CD4-positive, CD25-positive, alpha-beta regulatory T cell (primary cell): ENCODE measurements around the gene TK2. TPM values are rescaled to one million over a fixed set of nuclear protein-coding genes. Genes with fewer than 3 reads are reported as not detected.

Experiments
- ATAC-seq, 2 donors: fragments of 150-1000 bp; cut with Tn5 transposase; one replicate each; pipeline ENCODE4 v1.10.0; 2021; ENCODE audit warnings: low read depth in 2 of 2, moderate number of reproducible peaks in 2 of 2, moderate library complexity in 1 of 2
- DNase-seq, 3 donors: peaks; one replicate each; pipeline versions ENCODE4 v3.0.0 to v3.0.0-alpha.2; 2012 to 2022; ENCODE audit warnings: mixed read lengths in 1 of 3
- H3K27ac ChIP-seq: one replicate; pipeline ENCODE4 v1.7.0; 2013; ENCODE audit warnings: mild to moderate bottlenecking, low read length; ENCODE audit not compliant: insufficient read depth, poor library complexity, severe bottlenecking
- H3K27me3 ChIP-seq: one replicate; pipeline ENCODE4 v1.7.0; 2013; ENCODE audit warnings: low read length; ENCODE audit not compliant: control insufficient read depth, insufficient read depth
- H3K36me3 ChIP-seq: one replicate; pipeline ENCODE4 v1.7.0; 2013; ENCODE audit warnings: mild to moderate bottlenecking, low read length, moderate library complexity; ENCODE audit not compliant: control insufficient read depth, insufficient read depth
- H3K4me1 ChIP-seq: 2 replicates; pipeline ENCODE4 v1.7.0; 2013; ENCODE audit warnings: mild to moderate bottlenecking, low read length; ENCODE audit not compliant: insufficient read depth, control insufficient read depth, poor library complexity, severe bottlenecking
- H3K4me3 ChIP-seq: one replicate; pipeline ENCODE4 v1.7.0; 2013; ENCODE audit warnings: low read depth, mild to moderate bottlenecking, low read length, moderate library complexity
- H3K9me3 ChIP-seq, 2 experiments: 1 replicate in 1 of 2; 2 replicates in 1 of 2; pipeline ENCODE4 v1.7.0; 2013; ENCODE audit warnings: low read length in 2 of 2, mild to moderate bottlenecking in 1 of 2, moderate library complexity in 1 of 2; ENCODE audit not compliant: control insufficient read depth in 2 of 2
- H3K27ac Mint-ChIP-seq, 3 donors: one replicate each; pipeline ENCODE4 v1.8.0; 2020 to 2022; ENCODE audit warnings: mild to moderate bottlenecking in 3 of 3, mixed read lengths in 3 of 3, moderate library complexity in 2 of 3
- H3K27me3 Mint-ChIP-seq: one replicate; pipeline ENCODE4 v1.8.0; 2022; ENCODE audit warnings: mild to moderate bottlenecking, mixed read lengths
- H3K36me3 Mint-ChIP-seq: one replicate; pipeline ENCODE4 v1.8.0; 2020; ENCODE audit warnings: mixed read lengths
- H3K4me1 Mint-ChIP-seq, 4 donors: one replicate each; pipeline ENCODE4 v1.8.0; 2020 to 2022; ENCODE audit warnings: mixed read lengths in 4 of 4, mild to moderate bottlenecking in 1 of 4
- H3K4me3 Mint-ChIP-seq, 4 donors: one replicate each; pipeline ENCODE4 v1.8.0; 2020 to 2022; ENCODE audit warnings: mild to moderate bottlenecking in 4 of 4, mixed read lengths in 4 of 4, moderate library complexity in 3 of 4
- H3K9me3 Mint-ChIP-seq, 7 donors: one replicate each; pipeline ENCODE4 v1.8.0; 2020 to 2022; ENCODE audit warnings: mixed read lengths in 7 of 7, mild to moderate bottlenecking in 3 of 7, moderate library complexity in 2 of 7
- polyA plus RNA-seq, 4 donors: library from polyadenylated mRNA; unstranded; fragments of 300-500 nt; fragmentation: Illumina TruSeq; gene quantifications; one replicate each; pipeline ENCODE4 v1.2.3, GENCODE V29; 2021
- total RNA-seq: library from RNA; stranded (reverse); gene quantifications from one replicate; pipeline ENCODE4 v1.2.3, GENCODE V29; 2022

TK2 gene
- total and polyA plus RNA-seq, 5 donors from 2014 or later: 5.1 to 8.8 (median 8.2) TPM

GRCh38 chr16:66486773-66487579, 62.9 kb downstream of the TK2 start:
- Mint-ChIP-seq H3K27ac (peak overlapping the region in 1 of 3 donors; percentile 79), H3K4me1 (peaks cover 0 to 14% (median 8%) of the 10 kb centered on the region in 4 donors), H3K27me3 (no peaks in the 10 kb centered on the region), H3K9me3 (no peaks in the 10 kb centered on the region), H3K4me3 (no peak overlapping the region), H3K36me3 (no peaks in the 10 kb centered on the region)
- no peaks in the 10 kb centered on the region for H3K9me3 ChIP-seq
- H3K36me3 ChIP-seq: no peaks in the 10 kb centered on the region
- H3K4me1 ChIP-seq: peaks cover 7% of the 10 kb centered on the region
- H3K27me3 ChIP-seq: no peaks in the 10 kb centered on the region
- DNase-seq (no peak), ATAC-seq (no peak)
- no peak overlapping the region for H3K27ac ChIP-seq
- no peak overlapping the region for H3K4me3 ChIP-seq

- Histone ChIP-seq H3K27me3 (no peaks in the 10 kb centered on the region), H3K4me1 (peaks cover 7% of the 10 kb centered on the region), H3K4me3 (no peak overlapping the region), H3K36me3 (no peaks in the 10 kb centered on the region), H3K27ac (no peak overlapping the region), H3K9me3 (no peaks in the 10 kb centered on the region)
- H3K4me1 Mint-ChIP-seq: peaks cover 0 to 14% (median 8%) of the 10 kb centered on the region in 4 donors
- H3K36me3 Mint-ChIP-seq: no peaks in the 10 kb centered on the region
- no peak overlapping the region for H3K4me3 Mint-ChIP-seq
- H3K9me3 Mint-ChIP-seq: no peaks in the 10 kb centered on the region
- DNase-seq (no peak), ATAC-seq (no peak)
- no peaks in the 10 kb centered on the region for H3K27me3 Mint-ChIP-seq
- peak overlapping the region in 1 of 3 donors; percentile 79 for H3K27ac Mint-ChIP-seq
Observed at GRCh38 chr16:66486199-66486772, 63.6 kb downstream of the TK2 start.

GRCh38 chr16:66485376-66485775, 64.5 kb downstream of the TK2 start:
- Mint-ChIP-seq H3K4me3 (no peak overlapping the region), H3K4me1 (peaks cover 0 to 14% (median 7%) of the 10 kb centered on the region in 4 donors), H3K9me3 (no peaks in the 10 kb centered on the region), H3K36me3 (no peaks in the 10 kb centered on the region), H3K27me3 (no peaks in the 10 kb centered on the region), H3K27ac (peak overlapping the region in 1 of 3 donors; percentile 75)
- no peaks in the 10 kb centered on the region for H3K27me3 ChIP-seq
- no peaks in the 10 kb centered on the region for H3K9me3 ChIP-seq
- peaks cover 7% of the 10 kb centered on the region for H3K4me1 ChIP-seq
- no peaks in the 10 kb centered on the region for H3K36me3 ChIP-seq
- H3K27ac ChIP-seq: no peak overlapping the region
- ATAC-seq: no peak
- DNase-seq: no peak
- H3K4me3 ChIP-seq: no peak overlapping the region

GRCh38 chr16:66484453-66485213, 65.3 kb downstream of the TK2 start:
- Mint-ChIP-seq H3K36me3 (no peaks in the 10 kb centered on the region), H3K9me3 (no peaks in the 10 kb centered on the region), H3K4me1 (peaks cover 0 to 17% (median 6%) of the 10 kb centered on the region in 4 donors), H3K27ac (peak overlapping the region in 2 of 3 donors; percentile 73 to 76), H3K4me3 (no peak overlapping the region), H3K27me3 (no peaks in the 10 kb centered on the region)
- ATAC-seq (no peak), DNase-seq (peak in 1 of 3 donors; percentile 30)
- H3K4me1 ChIP-seq: peaks cover 7% of the 10 kb centered on the region
- H3K9me3 ChIP-seq: no peaks in the 10 kb centered on the region
- no peaks in the 10 kb centered on the region for H3K27me3 ChIP-seq
- H3K4me3 ChIP-seq: no peak overlapping the region
- H3K36me3 ChIP-seq: no peaks in the 10 kb centered on the region
- H3K27ac ChIP-seq: no peak overlapping the region

GRCh38 chr16:66483689-66484452, 66.1 kb downstream of the TK2 start:
- Histone ChIP-seq H3K9me3 (no peaks in the 10 kb centered on the region), H3K36me3 (no peaks in the 10 kb centered on the region), H3K4me3 (no peak overlapping the region), H3K27ac (no peak overlapping the region), H3K27me3 (no peaks in the 10 kb centered on the region), H3K4me1 (peaks cover 14% of the 10 kb centered on the region)
- Mint-ChIP-seq H3K4me3 (no peak overlapping the region), H3K27ac (peak overlapping the region in 2 of 3 donors; percentile 73 to 76), H3K4me1 (peaks cover 0 to 20% (median 7%) of the 10 kb centered on the region in 4 donors), H3K36me3 (no peaks in the 10 kb centered on the region), H3K9me3 (no peaks in the 10 kb centered on the region), H3K27me3 (no peaks in the 10 kb centered on the region)
- ATAC-seq (peak; percentile 65 to 68), DNase-seq (peak; percentile 58 to 71 (median 63))

- no peaks in the 10 kb centered on the region for H3K27me3 ChIP-seq
- H3K9me3 Mint-ChIP-seq: no peaks in the 10 kb centered on the region
- no peak overlapping the region for H3K27ac ChIP-seq
- H3K27ac Mint-ChIP-seq: no peak overlapping the region
- ATAC-seq: no peak
- no peaks in the 10 kb centered on the region for H3K36me3 Mint-ChIP-seq
- H3K27me3 Mint-ChIP-seq: no peaks in the 10 kb centered on the region
- no peaks in the 10 kb centered on the region for H3K9me3 ChIP-seq
- no peak overlapping the region for H3K4me3 Mint-ChIP-seq
- H3K4me1 Mint-ChIP-seq: peaks cover 0 to 30% (median 16%) of the 10 kb centered on the region in 4 donors
- no peaks in the 10 kb centered on the region for H3K36me3 ChIP-seq
- peaks cover 20% of the 10 kb centered on the region for H3K4me1 ChIP-seq
- H3K4me3 ChIP-seq: no peak overlapping the region
- DNase-seq: no peak
Observed at GRCh38 chr16:66481943-66482390, 68.0 kb downstream of the TK2 start.
